CD4-positive, alpha-beta T cell treated with Interleukin-1 beta for 1 hour (primary cell): Measurements from ENCODE around the gene TBC1D32.
"Not testable (repeated sequence)": the region's sequence is repeated elsewhere in the genome, so short reads cannot be mapped to it uniquely, and the experiment has no call there.

Experiments used
- DNase-seq, 2 donors: peaks; one replicate each; pipeline ENCODE4 v3.0.0-alpha.2; 2020 to 2022

Gene TBC1D32

DNA sequence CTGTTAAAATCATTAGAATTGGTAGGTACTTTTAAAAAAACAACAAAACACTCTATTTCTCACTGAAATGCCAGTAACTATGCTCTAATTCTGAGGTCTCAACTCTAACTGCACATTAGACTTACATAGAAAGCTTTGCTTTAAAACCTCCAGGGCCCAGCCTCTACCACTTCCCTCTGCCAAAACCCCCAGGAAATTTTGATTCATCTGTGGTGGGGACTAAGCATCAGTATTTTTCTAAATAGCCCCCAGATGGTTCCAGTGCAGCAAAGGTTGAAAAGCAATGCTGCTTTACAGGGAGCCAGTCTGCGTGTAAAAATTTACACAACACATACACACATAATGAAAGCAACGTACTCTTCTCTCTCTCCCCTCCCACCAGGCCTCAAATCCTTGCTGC, 3.8 kb downstream of the TBC1D32 start:
- no peak for DNase-seq

DNA sequence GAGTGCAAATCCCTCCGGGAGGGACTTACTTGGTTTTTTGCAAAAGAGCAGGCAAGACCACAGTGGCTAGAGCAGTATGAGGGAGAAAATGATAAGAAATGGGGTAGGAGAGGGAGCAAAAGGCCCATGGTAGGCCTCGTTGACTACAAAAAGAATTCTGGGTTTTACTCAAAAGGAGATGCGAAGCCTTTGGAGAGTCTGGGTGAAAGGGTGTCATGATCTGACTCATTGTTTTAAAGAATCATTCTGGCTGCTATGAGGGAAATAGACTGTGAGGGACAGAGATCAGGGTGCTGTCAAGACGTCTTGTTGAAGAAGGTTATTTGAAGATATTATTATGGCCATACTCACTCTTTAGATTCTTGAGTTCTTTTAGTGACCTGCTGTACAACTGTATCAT, 13.0 kb downstream of the TBC1D32 start:
- no peak for DNase-seq

DNA sequence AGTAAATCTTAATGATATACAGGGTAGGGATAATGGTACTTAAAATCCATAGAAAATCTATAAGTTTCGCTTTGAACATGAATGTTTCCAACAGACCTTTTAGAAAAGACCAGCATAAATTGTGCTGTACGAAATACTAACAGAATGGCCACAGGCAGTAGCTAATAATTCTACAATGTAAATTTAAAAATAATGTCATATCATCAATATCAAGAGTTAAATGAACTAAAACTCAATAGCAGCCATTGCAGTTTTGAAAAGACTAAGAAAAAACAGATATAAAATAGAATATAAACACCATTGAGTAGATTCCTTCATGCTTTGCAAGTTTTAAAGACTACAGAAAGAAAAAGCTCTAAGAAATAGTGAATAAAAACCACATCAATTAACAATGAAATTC, 14.7 kb downstream of the TBC1D32 start:
- DNase-seq: no peak

DNA sequence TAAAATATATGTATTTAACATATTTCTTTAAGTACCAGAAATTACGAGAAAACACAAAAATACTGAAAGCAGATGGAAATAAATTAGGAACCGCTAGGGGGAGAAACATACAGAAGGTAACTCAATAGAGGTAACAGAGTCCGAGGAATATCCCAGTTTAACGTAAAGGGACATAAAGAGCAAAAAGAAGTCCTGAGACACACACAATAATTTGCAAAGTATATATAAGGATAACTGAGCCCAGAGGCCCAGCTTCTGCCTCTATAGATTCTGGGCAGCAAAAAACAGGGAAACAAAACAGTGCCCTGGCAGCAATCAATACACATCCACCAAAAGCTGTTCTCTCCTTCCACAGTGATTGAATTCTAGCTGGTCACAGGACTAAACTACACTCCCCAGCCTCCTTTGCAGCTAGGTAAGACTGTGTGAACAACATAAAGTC, 15.1 kb downstream of the TBC1D32 start:
- DNase-seq: no peak

DNA sequence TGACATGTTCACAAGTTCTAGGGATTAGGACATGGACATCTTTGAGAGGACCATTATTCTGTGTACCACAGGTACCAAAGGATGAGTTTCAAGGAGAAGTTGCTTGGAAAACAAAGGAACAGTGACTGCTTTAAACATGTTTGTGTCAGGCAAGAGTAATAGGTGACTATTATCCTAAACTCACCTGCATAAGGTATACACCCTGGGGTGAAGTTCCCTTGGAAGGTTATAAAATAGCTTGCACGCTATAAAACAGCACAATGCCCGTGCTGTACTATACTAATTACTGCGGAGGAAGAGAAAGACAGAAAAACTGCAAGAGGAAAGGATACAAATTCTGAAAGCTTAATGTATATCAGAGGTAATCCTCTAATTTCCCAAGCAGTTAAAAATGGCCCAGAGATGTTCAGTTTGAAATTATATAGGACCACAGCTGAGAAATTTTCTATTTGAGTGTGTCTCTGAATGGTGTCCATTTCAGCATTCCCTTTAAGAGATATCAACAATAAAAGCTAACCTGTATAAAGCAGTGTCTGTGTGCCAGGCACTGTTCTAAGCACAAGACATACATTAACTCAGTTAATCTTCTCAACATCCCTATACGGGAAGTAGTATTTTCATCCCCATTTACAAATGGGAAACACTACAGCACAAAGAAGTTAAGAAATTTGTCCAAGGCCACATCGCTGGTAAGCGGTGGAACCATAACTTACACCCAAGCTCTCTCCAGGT, 19.7 kb downstream of the TBC1D32 start:
- no peak for DNase-seq

DNA sequence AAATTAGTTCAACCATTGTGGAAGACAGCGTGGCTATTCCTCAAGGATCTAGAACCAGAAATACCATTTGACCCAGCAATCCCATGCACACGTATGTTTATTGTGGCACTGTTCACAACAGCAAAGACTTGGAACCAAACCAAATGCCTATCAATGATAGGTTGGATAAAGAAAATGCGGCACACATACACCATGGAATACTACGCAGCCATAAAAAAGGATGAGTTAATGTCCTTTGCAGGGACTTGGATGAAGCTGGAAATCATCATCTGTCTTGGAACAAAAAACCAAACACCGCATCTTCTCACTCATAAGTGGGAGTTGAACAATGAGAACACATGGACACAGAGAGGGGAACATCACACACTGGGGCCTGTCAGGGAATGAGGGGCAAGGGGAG, 22.5 kb downstream of the TBC1D32 start:
- DNase-seq: not testable (repeated sequence)

DNA sequence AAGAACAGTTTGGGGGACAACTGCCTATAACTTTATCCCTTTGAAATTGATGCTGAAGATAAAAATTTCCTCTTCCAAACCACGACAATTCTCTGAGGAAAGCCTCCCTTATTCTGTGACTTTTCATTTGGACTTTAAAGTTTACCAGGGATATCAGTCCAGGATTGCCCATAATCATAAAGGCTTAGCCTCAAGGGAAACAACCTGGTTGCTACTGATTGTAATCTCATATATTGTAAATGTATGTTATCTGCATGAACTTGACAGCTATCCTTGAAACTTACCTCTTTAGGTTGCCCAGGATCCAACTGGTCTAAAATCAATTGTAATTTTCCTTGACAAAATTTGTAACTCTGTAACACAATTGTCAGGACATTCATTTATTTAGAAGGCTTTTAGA, 23.8 kb downstream of the TBC1D32 start:
- no peak for DNase-seq

DNA sequence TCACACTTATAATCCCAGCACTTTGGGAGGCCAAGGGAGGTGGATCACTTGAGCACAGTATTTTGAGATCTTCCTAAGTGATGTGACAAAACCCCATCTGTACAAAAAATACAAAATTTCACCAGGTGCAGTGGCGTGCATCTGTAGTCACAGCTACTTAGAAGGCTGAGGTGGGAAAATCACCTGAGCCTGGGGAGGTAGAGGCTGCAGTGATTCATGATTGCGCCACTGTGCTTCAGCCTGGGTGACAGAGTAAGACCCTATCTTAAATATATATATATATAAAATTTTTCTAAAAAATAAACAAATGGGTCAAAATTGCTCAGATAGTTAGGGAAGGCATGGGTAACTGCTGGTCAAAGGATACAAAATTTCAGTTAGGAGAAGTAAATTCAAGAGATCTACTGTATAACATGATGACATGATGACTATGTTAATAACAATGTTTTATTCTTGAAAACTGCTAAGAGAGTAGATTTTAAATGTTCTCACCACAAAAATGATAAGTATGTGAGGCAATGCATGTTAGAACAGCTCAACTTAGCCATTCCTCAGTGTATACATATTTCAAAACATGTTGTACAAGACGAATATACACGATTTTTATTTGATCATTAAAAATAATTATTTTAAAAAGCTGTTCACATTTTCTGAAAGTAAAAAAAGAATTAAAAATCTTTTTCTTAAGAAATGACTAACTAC, 24.4 kb downstream of the TBC1D32 start:
- DNase-seq: no peak

DNA sequence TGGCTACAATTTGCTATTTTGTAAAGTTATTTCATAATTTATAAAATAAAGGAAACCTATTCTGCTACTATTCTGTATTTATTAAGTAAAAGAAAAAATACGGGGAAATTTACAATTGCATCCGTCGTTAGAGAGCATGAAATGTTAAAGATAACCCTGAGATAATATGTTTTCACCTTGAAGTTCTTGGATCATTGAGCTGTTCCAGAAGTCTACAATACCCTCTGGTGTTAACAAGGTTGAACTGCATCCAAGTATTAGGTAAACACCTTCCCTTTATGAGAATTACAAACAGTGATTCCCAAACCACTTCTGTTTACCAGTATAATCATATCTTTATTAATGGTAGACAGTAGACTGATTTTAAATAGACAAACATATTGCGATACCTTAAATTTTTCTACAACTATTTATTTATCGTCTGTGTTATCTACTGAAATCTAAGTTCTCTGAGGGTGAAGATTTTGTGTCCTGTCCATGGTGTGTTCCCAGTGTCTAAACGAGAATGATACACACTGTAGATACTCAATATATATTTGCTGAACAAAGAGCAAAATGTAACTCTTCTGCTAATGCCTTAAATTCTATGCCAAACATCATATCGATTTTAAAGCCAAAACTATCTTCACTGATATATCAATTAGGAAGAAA, 28.2 kb downstream of the TBC1D32 start:
- DNase-seq: peak in 1 of 2 donors; percentile 15

DNA sequence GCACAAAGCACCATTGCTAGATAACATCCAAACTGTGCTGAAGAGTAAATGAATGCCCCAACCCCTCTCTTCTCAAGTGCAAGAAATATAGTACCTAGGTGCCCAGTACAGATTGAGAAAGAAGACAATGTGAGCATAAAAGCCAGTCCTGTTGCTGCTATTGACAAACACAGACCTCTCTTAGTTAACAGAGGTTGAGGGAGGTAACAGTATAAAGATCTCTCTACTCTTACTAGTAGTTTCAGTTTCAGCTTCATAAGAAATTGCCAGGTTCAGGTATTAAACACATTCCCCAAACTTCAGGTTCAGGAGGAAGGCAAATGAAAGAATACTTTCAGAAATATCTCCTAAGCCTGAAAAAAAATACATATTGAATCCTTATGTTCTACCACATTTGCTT, 31.4 kb downstream of the TBC1D32 start:
- no peak for DNase-seq

DNA sequence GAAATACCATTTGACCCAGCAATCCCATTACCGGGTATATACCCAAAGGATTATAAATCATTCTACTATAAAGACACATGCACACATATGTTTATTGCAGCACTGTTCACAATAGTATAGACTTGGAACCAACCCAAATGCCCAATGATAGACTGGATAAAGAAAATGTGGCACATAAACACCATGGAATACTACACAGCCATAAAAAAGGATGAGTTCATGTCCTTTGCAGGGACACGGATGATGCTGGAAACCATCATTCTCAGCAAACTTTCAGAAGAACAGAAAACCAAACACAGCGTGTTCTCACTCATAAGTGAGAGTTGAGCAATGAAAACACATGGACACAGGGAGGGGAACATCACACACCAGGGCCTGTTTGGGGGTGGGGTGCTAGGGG, 33.1 kb downstream of the TBC1D32 start:
- not testable (repeated sequence) for DNase-seq

DNA sequence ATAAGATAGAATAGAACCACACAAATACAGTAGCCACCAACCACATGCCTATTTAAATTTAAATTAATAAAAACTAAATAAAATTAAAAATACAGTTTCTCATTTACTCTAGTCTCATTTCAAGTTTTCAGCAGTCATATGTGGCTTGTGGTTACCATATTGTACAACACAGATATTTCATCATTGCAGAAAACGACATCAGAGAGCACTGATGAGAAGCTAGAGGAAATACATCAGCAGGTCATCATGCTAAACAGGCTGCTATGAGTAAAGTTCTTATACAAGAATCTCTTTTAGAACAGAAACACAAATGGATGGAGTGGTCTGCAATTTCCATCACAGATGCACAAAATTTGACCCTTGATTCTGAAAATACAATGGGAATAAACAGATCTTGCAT, 36.6 kb downstream of the TBC1D32 start:
- no peak for DNase-seq

DNA sequence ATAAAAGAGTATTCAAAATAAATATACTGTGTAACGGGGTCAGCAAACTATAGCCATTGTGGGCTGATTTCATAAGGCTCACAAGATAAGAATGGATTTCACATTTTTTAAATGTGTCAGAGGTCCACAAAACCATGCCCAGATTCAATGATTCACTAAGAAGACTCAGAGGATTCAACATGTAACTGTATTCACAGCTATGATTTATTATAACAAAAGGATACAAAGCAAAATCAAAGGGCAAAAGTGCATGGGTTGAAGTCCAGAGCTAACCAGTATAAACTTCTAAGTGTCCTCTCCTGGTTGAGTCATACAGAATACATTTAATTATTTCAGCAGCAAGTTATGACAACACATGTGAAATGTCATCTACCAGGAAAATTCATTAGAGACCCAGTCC, 49.2 kb downstream of the TBC1D32 start:
- DNase-seq: no peak

DNA sequence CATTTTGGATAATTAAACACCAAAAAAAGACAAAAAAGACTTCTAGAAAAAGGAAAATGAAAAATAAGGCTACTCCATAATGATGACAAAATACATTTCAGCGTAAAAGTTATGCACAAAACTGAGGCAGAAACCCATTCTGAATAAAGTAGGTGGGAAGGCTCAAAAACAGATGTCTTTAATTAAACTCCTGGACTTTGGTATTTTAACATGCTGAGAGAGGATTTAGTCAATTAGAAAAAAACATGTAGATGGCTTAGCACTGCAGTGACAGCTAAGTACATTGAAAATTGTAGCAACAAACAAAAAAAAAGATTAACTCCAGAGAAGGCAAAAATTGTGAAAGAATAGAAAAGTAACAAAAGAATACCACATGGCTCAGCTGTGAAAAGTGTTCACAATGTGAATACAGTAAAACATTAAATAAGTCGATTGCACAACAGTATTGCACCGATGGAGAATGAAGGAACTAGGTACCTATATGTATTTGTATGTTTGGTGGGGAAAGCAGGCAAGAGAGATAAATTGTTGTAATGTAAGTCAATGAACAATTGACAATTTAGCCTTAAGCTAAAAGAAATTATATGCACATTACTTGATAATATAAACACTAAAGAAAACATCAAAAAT, 59.5 kb downstream of the TBC1D32 start:
- DNase-seq: no peak

DNA sequence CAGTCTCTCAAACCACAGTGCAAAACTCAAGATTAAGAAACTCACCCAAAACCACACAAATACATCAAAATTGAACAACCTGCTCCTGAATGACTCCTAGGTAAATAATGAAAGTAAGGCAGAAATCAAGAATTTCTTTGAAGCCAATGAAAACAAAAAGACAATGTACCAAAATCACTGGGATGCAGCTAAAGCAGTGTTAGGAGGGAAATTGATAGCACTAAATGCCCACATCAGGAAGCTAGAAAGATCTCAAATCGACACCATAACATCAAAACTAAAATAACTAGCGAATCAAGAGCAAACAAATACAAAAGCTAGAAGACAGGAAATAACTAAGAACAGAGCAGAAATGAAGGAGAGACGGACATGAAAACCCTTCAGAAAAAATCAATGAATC, 70.5 kb downstream of the TBC1D32 start:
- no peak for DNase-seq

DNA sequence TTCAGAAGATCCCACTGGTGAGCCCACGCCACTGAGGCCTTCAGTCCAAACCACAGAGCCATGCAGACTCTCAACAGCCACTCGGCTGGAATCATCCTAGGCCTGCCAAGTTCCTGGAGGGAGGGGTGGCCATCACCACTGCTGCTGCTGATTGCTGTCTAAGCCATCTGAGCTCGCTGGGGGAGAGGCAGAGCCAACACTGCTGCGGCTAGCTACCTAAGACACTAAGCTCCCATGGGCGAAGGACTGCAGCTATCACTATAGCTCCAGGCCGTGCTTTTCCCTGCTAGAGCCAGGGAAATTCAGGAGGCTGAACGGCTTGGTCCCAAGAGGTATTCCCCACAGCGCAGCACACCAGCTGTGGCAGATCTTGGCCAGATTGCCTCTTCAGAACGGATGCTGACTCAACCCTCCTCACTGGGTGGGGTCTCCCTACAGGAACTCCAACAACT, 73.6 kb downstream of the TBC1D32 start:
- DNase-seq: no peak

DNA sequence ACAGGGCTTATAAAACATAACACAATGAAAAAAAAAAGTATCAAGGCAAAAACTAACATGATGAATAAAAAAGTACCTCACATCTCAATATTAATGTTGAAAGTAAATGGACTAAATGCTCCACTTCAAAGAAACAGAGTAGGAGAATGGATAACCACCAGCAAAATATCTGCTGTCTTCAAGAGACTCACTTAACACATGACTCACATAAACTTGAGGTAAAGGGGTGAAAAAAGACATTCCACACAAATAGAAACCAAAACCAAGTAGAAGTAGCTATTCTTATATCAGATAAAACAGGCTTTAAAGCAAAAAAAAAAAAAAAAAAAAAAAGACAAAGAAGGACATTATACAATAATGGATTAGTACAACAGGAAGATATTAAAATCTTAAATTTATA, 86.9 kb downstream of the TBC1D32 start:
- no peak for DNase-seq

DNA sequence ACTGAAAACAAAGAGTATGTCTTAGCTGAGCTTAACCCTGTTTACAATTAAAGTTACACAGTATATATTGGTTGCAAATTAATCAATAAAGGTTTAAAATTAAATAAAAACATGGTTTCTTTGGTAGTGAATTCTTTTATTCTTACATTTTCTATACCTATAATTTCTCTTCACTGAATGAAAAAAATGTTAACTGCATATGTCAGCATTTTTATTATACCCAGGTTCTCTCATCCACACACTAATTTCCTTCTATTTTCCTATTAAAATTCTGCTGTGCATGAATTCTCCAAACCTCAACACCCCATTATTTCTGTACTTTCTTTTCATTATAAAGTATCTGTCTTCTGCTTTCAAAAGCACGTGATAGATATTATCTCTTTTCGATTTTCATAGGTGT, 91.9 kb downstream of the TBC1D32 start:
- DNase-seq: no peak

DNA sequence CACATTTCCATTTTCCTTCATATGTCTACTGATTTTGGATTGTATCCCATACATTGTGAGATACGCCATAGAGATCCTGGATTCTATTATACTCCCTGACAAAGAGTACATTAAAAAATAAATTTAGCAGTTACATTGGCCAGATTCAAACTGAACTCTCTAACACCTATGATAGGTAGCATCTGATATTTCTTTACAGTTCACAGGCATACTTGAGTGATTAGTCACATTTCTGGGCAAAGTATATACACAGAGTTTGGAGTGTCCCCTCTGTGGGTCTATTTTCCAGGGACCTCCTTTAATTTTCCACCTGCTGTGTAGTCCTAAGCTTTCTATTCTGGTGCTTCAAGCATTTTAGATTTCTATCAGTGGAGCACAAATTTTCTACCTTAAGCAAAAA, 96.4 kb downstream of the TBC1D32 start:
- DNase-seq: no peak

DNA sequence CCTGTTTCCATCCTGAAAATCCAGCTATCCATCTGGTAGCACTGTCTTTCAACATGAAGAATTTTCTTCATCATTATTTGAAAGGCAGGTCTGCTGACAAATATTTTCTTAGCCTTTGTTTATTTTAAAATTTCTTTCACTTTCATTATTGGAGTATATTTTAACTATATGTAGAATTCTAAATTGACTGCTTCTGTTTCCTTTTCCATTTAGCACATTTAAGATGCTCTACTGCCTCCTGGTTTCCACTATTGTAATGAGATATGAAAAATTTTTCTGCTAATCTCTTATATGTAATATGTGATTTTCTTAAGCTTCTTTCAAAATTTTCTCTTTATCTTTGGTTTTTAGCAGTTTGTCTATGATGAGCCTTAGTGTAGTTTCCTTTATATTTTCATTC, 97.3 kb downstream of the TBC1D32 start:
- no peak for DNase-seq

DNA sequence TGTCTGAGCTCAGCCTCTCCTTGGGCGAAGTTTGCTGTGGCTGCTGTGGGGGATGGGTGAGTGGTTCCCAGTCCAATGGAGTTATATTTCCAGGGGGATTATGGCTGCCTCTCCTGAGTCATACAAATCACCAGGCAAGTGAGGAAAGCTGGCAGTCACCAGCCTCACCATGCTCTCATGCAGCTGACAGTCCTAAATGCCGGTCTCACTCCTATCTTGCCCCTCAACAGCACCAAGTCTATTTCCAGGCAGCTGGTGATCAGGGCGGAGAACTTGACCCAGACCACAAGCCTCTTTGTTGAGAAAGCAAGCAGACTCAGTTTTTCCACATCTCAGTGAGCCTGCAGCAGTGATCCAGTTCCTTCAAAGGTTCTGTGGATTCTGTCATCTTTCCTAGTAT, 98.9 kb downstream of the TBC1D32 start:
- DNase-seq: no peak

DNA sequence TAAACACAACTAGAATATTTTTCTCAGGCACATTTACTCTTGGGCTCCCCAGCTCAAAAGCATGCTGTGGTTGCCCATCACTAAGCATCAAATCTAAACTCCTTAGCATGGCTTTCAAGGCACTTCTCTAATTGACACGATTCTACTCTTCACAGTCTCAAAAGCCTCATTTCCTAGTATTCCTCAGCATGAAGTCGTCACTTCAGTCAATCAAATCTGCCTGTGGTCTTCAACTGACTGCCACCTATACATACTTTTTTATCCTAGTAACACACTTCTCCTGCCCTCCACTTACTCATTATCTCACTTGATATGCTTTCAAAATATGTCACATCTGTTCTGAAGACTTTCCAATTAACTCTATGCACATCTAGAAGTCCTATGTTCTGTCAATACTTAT, 110.3 kb downstream of the TBC1D32 start:
- DNase-seq: no peak

DNA sequence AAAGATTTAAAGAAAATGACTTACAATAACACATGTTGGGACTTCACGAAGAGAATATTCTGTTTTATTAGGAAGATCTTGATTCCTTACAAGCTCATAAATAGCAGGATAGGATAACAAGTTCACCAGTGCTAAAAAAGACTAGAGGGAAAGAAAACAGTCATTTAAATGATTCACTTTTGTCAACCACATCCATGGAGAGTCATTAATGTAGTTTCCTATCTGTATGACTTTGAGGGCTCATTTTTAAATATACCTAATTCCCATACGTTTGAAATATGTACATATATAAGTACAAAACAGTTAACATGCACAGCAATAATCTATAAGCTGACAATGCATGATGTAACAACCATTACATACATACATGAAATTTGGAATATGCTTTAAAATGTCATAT, 111.1 kb downstream of the TBC1D32 start:
- DNase-seq: no peak

DNA sequence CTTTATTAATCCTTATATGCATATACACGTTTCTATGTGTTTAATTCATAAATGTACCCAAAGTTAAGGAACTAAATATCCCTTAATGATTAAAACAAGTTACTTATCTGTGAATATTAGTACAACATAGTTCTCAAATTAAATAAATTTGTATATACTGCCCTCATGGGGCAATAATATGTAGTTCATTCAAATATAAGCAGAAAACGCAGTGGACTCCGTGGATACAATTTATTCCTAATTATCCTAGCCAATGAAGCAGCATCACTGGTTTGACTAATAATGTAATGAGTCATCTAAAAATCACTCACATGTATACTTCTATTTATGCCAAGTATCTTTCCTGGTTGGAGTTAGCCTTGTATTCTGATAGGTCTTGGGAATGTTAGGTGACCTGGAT, 111.6 kb downstream of the TBC1D32 start:
- no peak for DNase-seq
